Peyer's patch (tissue), 4 donors: Measurements from ENCODE around the gene FAM229B. TPM values are rescaled to one million over a fixed set of nuclear protein-coding genes. Genes with fewer than 3 reads are reported as not detected.

Experiments
- DNase-seq, 3 donors: peaks; one replicate each; pipeline ENCODE4 v3.0.0-alpha.2; 2017 to 2019
- H3K27ac ChIP-seq, 4 donors: fragments of 200-600 bp; sonication (generic); one replicate each; pipeline ENCODE4 v1.5.1; 2016 to 2019
- H3K27me3 ChIP-seq, 2 donors: fragments of 200-600 bp; sonication (generic); one replicate each; pipeline ENCODE4 v1.5.1; 2019
- H3K36me3 ChIP-seq, 3 donors: fragments of 200-600 bp; sonication (generic); one replicate each; pipeline ENCODE4 v1.5.1; 2016 to 2019
- H3K4me1 ChIP-seq, 4 donors: fragments of 200-600 bp; sonication (generic); one replicate each; pipeline ENCODE4 v1.5.1; 2016 to 2019
- H3K4me3 ChIP-seq, 4 donors: fragments of 200-600 bp; sonication (generic); 1 replicate in 3 of 4; 2 replicates in 1 of 4; pipeline ENCODE4 v1.5.1; 2016 to 2019; ENCODE audit warnings: mild to moderate bottlenecking in 1 of 4
- H3K9me3 ChIP-seq, 4 donors: fragments of 200-600 bp; sonication (generic); one replicate each; pipeline ENCODE4 v1.5.1; 2016 to 2019; ENCODE audit warnings: mild to moderate bottlenecking in 1 of 4
- CTCF ChIP-seq, 6 experiments: fragments of 450-650 bp in 4 of 6; fragments of 200-600 bp in 2 of 6; sonication (generic) in 1 of 6; IDR thresholded peaks; one replicate each; pipeline ENCODE4 v1.5.1; 2017 to 2019; ENCODE audit warnings: antibody characterized with exemption in 6 of 6, mild to moderate bottlenecking in 3 of 6, moderate library complexity in 1 of 6
- POLR2A ChIP-seq, 2 donors: fragments of 450-650 bp; IDR thresholded peaks; one replicate each; pipeline ENCODE4 v1.5.1; 2017; ENCODE audit warnings: antibody characterized with exemption in 2 of 2, mild to moderate bottlenecking in 2 of 2, moderate library complexity in 2 of 2
- total RNA-seq, 4 donors: library from RNA; depleted of rRNA; stranded (reverse); fragments of >200 nt; gene quantifications; one replicate each; pipeline ENCODE4 v1.1.0, GENCODE V29; 2016

The FAM229B gene, protein sequence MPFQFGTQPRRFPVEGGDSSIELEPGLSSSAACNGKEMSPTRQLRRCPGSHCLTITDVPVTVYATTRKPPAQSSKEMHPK
- 10 to 100 TPM in 1 of 4 donors, 1 to 10 TPM in 2, not detected in 1; 1.2 to 13.2 (median 2.9) TPM for total RNA-seq

- TF ChIP-seq CTCF (IDR thresholded peaks at IDR 0.05) (peak in 2 of 6 experiments; percentile 16 to 24), POLR2A (IDR thresholded peaks at IDR 0.05) (peak; percentile 53 to 62)
- peak within 1 kb of the TSS; percentile 74 to 81 (median 76) for H3K27ac ChIP-seq
- H3K27me3 ChIP-seq = no peaks in the 10 kb centered on the region
- H3K4me1 ChIP-seq = peaks cover 0 to 5% (median 0%) of the 10 kb centered on the region in 4 donors
- peaks cover 0 to 8% (median 0%) of the 10 kb centered on the region in 3 donors for H3K36me3 ChIP-seq
- DNase-seq = peak; percentile 89 to 97 (median 91)
- H3K9me3 ChIP-seq = no peaks in the 10 kb centered on the region
- peak within 1 kb of the TSS; percentile 60 to 73 (median 66) for H3K4me3 ChIP-seq
These were observed at the start of gene FAM229B, which contains the start of gene TUBE1 for GRCh38 chr6:112087136-112087911. TSS of gene FAM229B (plus strand) at chr6:112087591. CDS start at chr6:112099284, 11,693 bp downstream. TSS of gene TUBE1 (minus strand) at chr6:112087482. CDS start at chr6:112087434, 48 bp downstream.

GRCh38 chr6:112037783-112038216, 49.6 kb upstream of the FAM229B start:
- Histone ChIP-seq H3K4me3 (no peak overlapping the region), H3K9me3 (no peaks in the 10 kb centered on the region), H3K27ac (peak overlapping the region; percentile 17 to 50 (median 42)), H3K36me3 (no peaks in the 10 kb centered on the region), H3K4me1 (no peaks in the 10 kb centered on the region), H3K27me3 (no peaks in the 10 kb centered on the region)
- TF ChIP-seq POLR2A (IDR thresholded peaks at IDR 0.05) = no peak
- TF ChIP-seq CTCF (IDR thresholded peaks at IDR 0.05) = no peak
- peak in 1 of 3 donors; percentile 66 for DNase-seq

DNA sequence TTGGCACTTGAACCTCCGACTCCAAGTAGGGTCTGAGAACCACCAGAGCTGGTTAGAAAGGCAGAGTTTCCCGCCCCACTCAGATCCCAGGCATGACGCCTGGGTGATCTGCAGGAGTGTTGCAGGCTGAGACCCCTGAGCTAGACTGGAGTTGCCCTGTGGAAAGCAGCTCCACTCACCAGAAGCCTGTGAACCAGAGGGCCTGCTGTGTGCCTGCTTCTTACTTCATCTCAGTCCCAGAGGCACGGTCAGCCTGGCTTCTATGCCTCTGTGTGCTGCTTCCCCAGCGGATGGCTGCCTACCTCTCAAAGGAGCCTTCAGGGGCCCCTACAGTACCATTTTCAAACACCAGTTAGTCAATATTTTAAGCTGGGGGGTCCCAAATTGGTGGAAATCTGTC, 49.1 kb upstream of the FAM229B start:
- Histone ChIP-seq H3K27me3 (no peaks in the 10 kb centered on the region), H3K4me1 (no peaks in the 10 kb centered on the region), H3K27ac (peak overlapping the region in 3 of 4 donors; percentile 16 to 50 (median 46)), H3K9me3 (no peaks in the 10 kb centered on the region), H3K36me3 (no peaks in the 10 kb centered on the region), H3K4me3 (no peak overlapping the region)
- TF ChIP-seq CTCF (IDR thresholded peaks at IDR 0.05) (no peak), POLR2A (IDR thresholded peaks at IDR 0.05) (no peak)
- no peak for DNase-seq

DNA sequence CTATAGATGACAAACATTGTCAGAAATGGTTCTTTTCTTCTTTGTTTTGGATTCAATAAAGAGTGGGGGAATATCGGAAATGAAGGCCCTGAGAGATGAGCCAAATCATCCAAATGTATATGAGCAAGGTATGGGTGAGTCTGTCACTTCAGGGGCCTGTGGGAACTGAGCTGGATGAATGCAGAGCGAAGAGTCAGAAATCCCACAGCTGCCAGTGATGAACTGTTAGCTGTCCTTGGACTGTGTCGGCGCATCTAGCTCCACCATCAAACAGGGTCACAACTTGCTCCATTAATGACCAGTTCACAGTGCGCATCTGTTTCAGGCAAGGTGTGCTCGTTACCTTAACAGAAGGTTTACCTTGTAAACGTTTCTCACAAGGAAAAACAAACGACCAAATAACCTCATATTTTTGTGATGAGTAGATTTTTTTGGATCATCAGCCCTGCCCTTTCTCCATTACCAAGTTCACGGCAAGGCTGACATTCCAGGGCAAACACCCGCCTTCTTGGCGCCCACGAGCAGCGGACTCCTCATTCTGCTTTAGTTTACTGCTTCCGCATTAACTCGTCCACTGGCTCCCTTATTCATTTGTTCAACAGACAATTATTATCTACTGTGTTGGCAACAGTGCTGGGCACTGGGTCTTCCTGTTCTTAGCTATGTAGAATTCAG, 48.5 kb upstream of the FAM229B start:
- DNase-seq = no peak
- TF ChIP-seq POLR2A (IDR thresholded peaks at IDR 0.05) (no peak), CTCF (IDR thresholded peaks at IDR 0.05) (no peak)
- no peaks in the 10 kb centered on the region for H3K9me3 ChIP-seq
- no peaks in the 10 kb centered on the region for H3K36me3 ChIP-seq
- H3K4me3 ChIP-seq = no peak overlapping the region
- H3K27me3 ChIP-seq = no peaks in the 10 kb centered on the region
- no peaks in the 10 kb centered on the region for H3K4me1 ChIP-seq
- H3K27ac ChIP-seq = peak overlapping the region in 3 of 4 donors; percentile 16 to 50 (median 46)

DNA sequence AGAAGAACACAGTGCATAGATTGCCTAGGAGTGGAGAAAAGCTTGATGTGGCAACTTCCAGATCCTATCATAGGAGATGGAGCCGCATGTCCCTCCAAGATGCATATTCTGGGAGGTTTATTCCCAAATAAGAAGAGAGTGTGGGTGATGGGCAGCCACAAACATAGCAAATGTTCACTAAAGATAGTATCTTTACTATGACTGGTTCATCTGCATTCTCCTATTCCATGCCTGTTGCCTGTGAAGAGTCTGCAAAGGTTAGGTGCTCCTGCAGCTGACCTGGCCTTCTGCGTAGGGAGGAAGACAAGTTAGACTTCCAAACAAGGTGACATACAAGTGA, 48.0 kb upstream of the FAM229B start:
- Histone ChIP-seq H3K27ac (no peak overlapping the region), H3K27me3 (no peaks in the 10 kb centered on the region), H3K36me3 (no peaks in the 10 kb centered on the region), H3K4me3 (no peak overlapping the region), H3K9me3 (no peaks in the 10 kb centered on the region), H3K4me1 (no peaks in the 10 kb centered on the region)
- TF ChIP-seq CTCF (IDR thresholded peaks at IDR 0.05) (no peak), POLR2A (IDR thresholded peaks at IDR 0.05) (no peak)
- DNase-seq = no peak
